GM12891 (cell line): ENCODE data around the gene TBC1D22A.

Experiments used
- PAX5 ChIP-seq: IDR thresholded peaks from 2 replicates; pipeline ENCODE4 v1.6.1; 2011; ENCODE audit warnings: low read length, moderate library complexity, mild to moderate bottlenecking; ENCODE audit not compliant: insufficient read depth, severe bottlenecking
- POLR2A ChIP-seq: IDR thresholded peaks from 2 replicates; pipeline ENCODE4 v1.6.1; 2011; ENCODE audit warnings: low read depth, low read length, control low read depth
- POLR2AphosphoS5 ChIP-seq: IDR thresholded peaks from 2 replicates; pipeline ENCODE4 v1.6.1; 2011; ENCODE audit warnings: low read depth, low read length, control low read depth
- SPI1 ChIP-seq: IDR thresholded peaks from 2 replicates; pipeline ENCODE4 v1.6.1; 2011; ENCODE audit warnings: low read depth, low read length, control low read depth
- TAF1 ChIP-seq: IDR thresholded peaks from 2 replicates; pipeline ENCODE4 v1.6.1; 2011; ENCODE audit warnings: low read depth, low read length, control low read depth

DNA sequence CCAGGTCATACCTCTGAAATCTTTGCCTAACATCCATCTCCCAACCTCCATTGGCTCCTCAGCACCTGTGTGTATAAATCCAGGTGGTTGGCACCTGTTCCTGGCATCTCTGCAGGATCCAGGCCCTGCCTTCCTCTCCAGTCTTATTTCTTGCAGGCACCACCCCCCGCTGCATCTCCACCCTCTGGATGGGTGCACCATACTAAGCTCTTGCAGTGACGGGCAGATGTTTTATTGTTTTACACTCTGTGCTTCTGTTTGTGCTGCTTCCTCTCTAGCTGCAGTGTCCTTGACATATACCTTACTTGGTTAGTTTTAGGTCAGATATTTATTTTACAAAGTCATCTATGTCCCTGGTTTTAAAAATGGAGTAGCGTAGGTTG lies 102.6 kb downstream of the TBC1D22A start:
- TF ChIP-seq TAF1, result no peak
- TF ChIP-seq POLR2AphosphoS5, result no peak
- no peak for TF ChIP-seq POLR2A
- TF ChIP-seq SPI1, result no peak
- TF ChIP-seq PAX5, result no peak
